Measurements from ENCODE around the gene LGALS4.
"Not testable (repeated sequence)": the region's sequence is repeated elsewhere in the genome, so short reads cannot be mapped to it uniquely, and the experiment has no call there.

The LGALS4 gene

DNA sequence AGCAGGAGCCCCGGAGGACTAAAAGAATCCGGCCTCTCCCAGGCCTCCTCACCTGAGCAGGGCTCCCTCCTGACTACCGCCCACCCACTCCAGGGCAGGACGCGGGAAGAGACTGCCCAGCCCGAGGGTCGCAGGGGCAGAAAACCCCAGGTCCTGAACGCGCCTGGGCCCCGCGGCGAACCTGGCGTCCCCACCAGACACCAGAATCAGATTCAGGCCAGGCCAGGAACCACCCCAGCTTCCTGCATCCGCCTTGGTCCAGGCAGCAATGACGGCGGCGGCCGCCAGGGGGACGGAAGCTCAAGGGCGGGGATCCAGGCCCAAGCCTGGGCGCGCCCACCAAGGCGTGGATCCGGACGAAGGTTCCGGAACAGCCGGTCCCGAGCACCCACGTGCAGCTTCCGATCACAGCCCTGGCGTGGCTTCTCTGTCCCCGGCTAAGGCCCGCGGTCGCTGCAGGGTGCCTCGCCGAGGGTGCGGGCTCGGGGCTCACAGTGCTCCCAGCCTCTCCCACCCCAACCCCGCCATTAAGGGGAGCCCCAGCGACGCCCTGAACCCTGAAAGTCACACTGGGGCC lies 43.0 kb downstream of the LGALS4 start:
- no peaks in the 10 kb centered on the region for H3K36me3 ChIP-seq (ENCODE audit: control insufficient read depth, insufficient read depth, low read length)
- no peak overlapping the region for H3K27ac ChIP-seq (ENCODE audit: insufficient read depth, low read depth, low read length, poor library complexity, severe bottlenecking)
- peaks cover 7% of the 10 kb centered on the region for H3K4me1 ChIP-seq (ENCODE audit: control insufficient read depth, insufficient read depth, low read length)
- WGBS, 2 experiments: 65% methylated on average over 42 of the region's 42 CpGs
- H3K27me3 ChIP-seq (ENCODE audit: control insufficient read depth, insufficient read depth, low read length, poor library complexity, severe bottlenecking): peaks cover 4% of the 10 kb centered on the region
- H3K9me3 ChIP-seq (ENCODE audit: control insufficient read depth, low read length): no peaks in the 10 kb centered on the region
- no peak overlapping the region for H3K4me3 ChIP-seq (ENCODE audit: insufficient read depth, low read depth, low read length)

DNA sequence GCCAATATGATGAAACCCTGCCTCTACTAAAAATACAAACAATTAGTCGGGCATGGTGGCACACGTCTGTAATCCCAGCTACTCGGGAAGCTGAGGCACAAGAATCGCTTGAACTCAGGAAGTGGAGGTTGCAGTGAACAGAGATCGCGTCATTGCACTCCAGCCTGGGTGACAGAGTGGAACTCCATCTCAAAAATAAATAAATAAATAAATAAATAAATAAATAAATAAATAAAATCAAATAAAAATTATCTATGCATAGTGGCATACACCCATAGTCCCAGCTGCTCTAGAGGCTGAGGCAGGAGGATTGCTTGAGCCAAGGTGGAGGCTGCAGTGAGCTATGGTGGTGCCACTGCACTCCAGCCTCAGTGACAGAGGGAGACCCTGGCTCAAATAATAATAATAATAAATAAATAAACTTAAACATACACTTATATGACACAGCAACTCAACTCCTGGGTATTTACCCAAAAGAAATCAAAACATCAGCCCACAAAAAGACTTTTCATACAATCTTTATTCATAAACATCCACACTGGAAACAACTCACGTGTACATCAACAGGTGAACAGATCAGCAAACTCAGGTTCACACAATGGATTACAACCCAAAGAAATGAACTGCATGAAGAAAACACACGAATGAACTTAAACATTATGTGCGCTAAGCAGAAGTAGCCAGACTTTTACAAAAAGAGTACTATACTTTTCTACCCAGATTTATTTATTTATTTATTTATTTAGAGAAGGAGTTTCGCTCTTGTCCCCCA lies 46.3 kb downstream of the LGALS4 start:
- H3K27me3 ChIP-seq (ENCODE audit: control insufficient read depth, insufficient read depth, low read length, poor library complexity, severe bottlenecking): peaks cover 4% of the 10 kb centered on the region
- WGBS, 2 experiments: 88% methylated on average over 9 of the region's 10 CpGs
- H3K4me1 ChIP-seq (ENCODE audit: control insufficient read depth, insufficient read depth, low read length): no peaks in the 10 kb centered on the region
- H3K27ac ChIP-seq (ENCODE audit: insufficient read depth, low read depth, low read length, poor library complexity, severe bottlenecking): no peak overlapping the region
- H3K9me3 ChIP-seq (ENCODE audit: control insufficient read depth, low read length): no peaks in the 10 kb centered on the region
- H3K36me3 ChIP-seq (ENCODE audit: control insufficient read depth, insufficient read depth, low read length): no peaks in the 10 kb centered on the region
- no peak overlapping the region for H3K4me3 ChIP-seq (ENCODE audit: insufficient read depth, low read depth, low read length)

GRCh38 chr19:38765214-38765613 lies 47.5 kb downstream of the LGALS4 start:
- 88 to 100% methylated on average over 2 of the region's 2 CpGs for WGBS, 2 experiments
- H3K27me3 ChIP-seq (ENCODE audit: control insufficient read depth, insufficient read depth, low read length, poor library complexity, severe bottlenecking): peaks cover 4% of the 10 kb centered on the region
- no peak overlapping the region for H3K27ac ChIP-seq (ENCODE audit: insufficient read depth, low read depth, low read length, poor library complexity, severe bottlenecking)
- no peaks in the 10 kb centered on the region for H3K36me3 ChIP-seq (ENCODE audit: control insufficient read depth, insufficient read depth, low read length)
- H3K4me1 ChIP-seq (ENCODE audit: control insufficient read depth, insufficient read depth, low read length): no peaks in the 10 kb centered on the region
- no peaks in the 10 kb centered on the region for H3K9me3 ChIP-seq (ENCODE audit: control insufficient read depth, low read length)
- H3K4me3 ChIP-seq (ENCODE audit: insufficient read depth, low read depth, low read length): no peak overlapping the region

GRCh38 chr19:38763795-38764220 lies 48.9 kb downstream of the LGALS4 start:
- no peak overlapping the region for H3K4me3 ChIP-seq (ENCODE audit: insufficient read depth, low read depth, low read length)
- no peak overlapping the region for H3K27ac ChIP-seq (ENCODE audit: insufficient read depth, low read depth, low read length, poor library complexity, severe bottlenecking)
- 95 to 98% methylated on average over 3 of the region's 3 CpGs for WGBS, 2 experiments
- no peaks in the 10 kb centered on the region for H3K4me1 ChIP-seq (ENCODE audit: control insufficient read depth, insufficient read depth, low read length)
- no peaks in the 10 kb centered on the region for H3K27me3 ChIP-seq (ENCODE audit: control insufficient read depth, insufficient read depth, low read length, poor library complexity, severe bottlenecking)
- no peaks in the 10 kb centered on the region for H3K36me3 ChIP-seq (ENCODE audit: control insufficient read depth, insufficient read depth, low read length)
- no peaks in the 10 kb centered on the region for H3K9me3 ChIP-seq (ENCODE audit: control insufficient read depth, low read length)

- not testable (repeated sequence) for H3K27ac ChIP-seq (ENCODE audit: insufficient read depth, low read depth, low read length, poor library complexity, severe bottlenecking); H3K36me3 ChIP-seq (ENCODE audit: control insufficient read depth, insufficient read depth, low read length); H3K27me3 ChIP-seq (ENCODE audit: control insufficient read depth, insufficient read depth, low read length, poor library complexity, severe bottlenecking); H3K4me3 ChIP-seq (ENCODE audit: insufficient read depth, low read depth, low read length); H3K4me1 ChIP-seq (ENCODE audit: control insufficient read depth, insufficient read depth, low read length); H3K9me3 ChIP-seq (ENCODE audit: control insufficient read depth, low read length)
- WGBS, 2 experiments: 89% methylated on average over 9 of the region's 9 CpGs
Observed at GRCh38 chr19:38761884-38762389, 50.8 kb downstream of the LGALS4 start.

- WGBS, 2 experiments: 89% methylated on average over 4 of the region's 6 CpGs
Observed at GRCh38 chr19:38760805-38761517, 51.8 kb downstream of the LGALS4 start.

GRCh38 chr19:38759590-38760003 lies 53.1 kb downstream of the LGALS4 start:
- no peaks in the 10 kb centered on the region for H3K36me3 ChIP-seq (ENCODE audit: control insufficient read depth, insufficient read depth, low read length)
- H3K27ac ChIP-seq (ENCODE audit: insufficient read depth, low read depth, low read length, poor library complexity, severe bottlenecking): no peak overlapping the region
- 80 to 84% methylated on average over 10 of the region's 10 CpGs for WGBS, 2 experiments

More at GRCh38 chr19:38760805-38761517, 51.8 kb downstream of the LGALS4 start:
- H3K4me1 ChIP-seq (ENCODE audit: control insufficient read depth, insufficient read depth, low read length); H3K27ac ChIP-seq (ENCODE audit: insufficient read depth, low read depth, low read length, poor library complexity, severe bottlenecking); H3K27me3 ChIP-seq (ENCODE audit: control insufficient read depth, insufficient read depth, low read length, poor library complexity, severe bottlenecking); H3K4me3 ChIP-seq (ENCODE audit: insufficient read depth, low read depth, low read length); H3K9me3 ChIP-seq (ENCODE audit: control insufficient read depth, low read length); H3K36me3 ChIP-seq (ENCODE audit: control insufficient read depth, insufficient read depth, low read length): not testable (repeated sequence)

DNA sequence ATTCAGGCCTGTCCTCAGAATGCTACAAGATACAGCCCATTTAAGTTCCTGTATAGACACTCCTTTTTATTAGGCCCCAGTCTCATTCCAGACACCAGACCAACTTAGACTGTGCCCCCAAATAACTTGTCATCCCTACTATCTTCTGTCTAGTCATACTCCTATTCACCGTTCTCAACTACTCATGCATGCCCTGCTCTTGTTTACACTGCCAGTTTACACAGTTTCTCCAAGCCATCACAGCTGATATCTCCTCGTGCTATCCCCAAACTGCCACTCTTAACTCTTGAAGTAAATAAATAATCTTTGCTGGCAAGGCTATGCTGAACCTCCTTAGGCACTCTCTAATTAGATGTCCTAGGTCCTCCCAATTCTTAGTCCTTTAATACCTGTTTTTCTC lies 58.5 kb downstream of the LGALS4 start:
- H3K27me3 ChIP-seq (ENCODE audit: control insufficient read depth, insufficient read depth, low read length, poor library complexity, severe bottlenecking); H3K36me3 ChIP-seq (ENCODE audit: control insufficient read depth, insufficient read depth, low read length); H3K9me3 ChIP-seq (ENCODE audit: control insufficient read depth, low read length); H3K4me1 ChIP-seq (ENCODE audit: control insufficient read depth, insufficient read depth, low read length); H3K27ac ChIP-seq (ENCODE audit: insufficient read depth, low read depth, low read length, poor library complexity, severe bottlenecking); H3K4me3 ChIP-seq (ENCODE audit: insufficient read depth, low read depth, low read length): not testable (repeated sequence)
- WGBS, 2 experiments: no CpG with 5 or more reads among the region's 2 CpGs

More at GRCh38 chr19:38759590-38760003, 53.1 kb downstream of the LGALS4 start:
- Histone ChIP-seq H3K4me3 (ENCODE audit: insufficient read depth, low read depth, low read length) (no peak overlapping the region), H3K4me1 (ENCODE audit: control insufficient read depth, insufficient read depth, low read length) (no peaks in the 10 kb centered on the region), H3K27me3 (ENCODE audit: control insufficient read depth, insufficient read depth, low read length, poor library complexity, severe bottlenecking) (no peaks in the 10 kb centered on the region), H3K9me3 (ENCODE audit: control insufficient read depth, low read length) (no peaks in the 10 kb centered on the region)

- H3K27ac ChIP-seq (ENCODE audit: insufficient read depth, low read depth, low read length, poor library complexity, severe bottlenecking); H3K4me3 ChIP-seq (ENCODE audit: insufficient read depth, low read depth, low read length); H3K36me3 ChIP-seq (ENCODE audit: control insufficient read depth, insufficient read depth, low read length); H3K9me3 ChIP-seq (ENCODE audit: control insufficient read depth, low read length); H3K27me3 ChIP-seq (ENCODE audit: control insufficient read depth, insufficient read depth, low read length, poor library complexity, severe bottlenecking); H3K4me1 ChIP-seq (ENCODE audit: control insufficient read depth, insufficient read depth, low read length): not testable (repeated sequence)
- 90 to 91% methylated on average over 3 of the region's 3 CpGs for WGBS, 2 experiments
Observed at GRCh38 chr19:38753783-38754182, 59.0 kb downstream of the LGALS4 start.
